ENCODE measurements around the gene KRTAP15-1.

Gene KRTAP15-1

DNA sequence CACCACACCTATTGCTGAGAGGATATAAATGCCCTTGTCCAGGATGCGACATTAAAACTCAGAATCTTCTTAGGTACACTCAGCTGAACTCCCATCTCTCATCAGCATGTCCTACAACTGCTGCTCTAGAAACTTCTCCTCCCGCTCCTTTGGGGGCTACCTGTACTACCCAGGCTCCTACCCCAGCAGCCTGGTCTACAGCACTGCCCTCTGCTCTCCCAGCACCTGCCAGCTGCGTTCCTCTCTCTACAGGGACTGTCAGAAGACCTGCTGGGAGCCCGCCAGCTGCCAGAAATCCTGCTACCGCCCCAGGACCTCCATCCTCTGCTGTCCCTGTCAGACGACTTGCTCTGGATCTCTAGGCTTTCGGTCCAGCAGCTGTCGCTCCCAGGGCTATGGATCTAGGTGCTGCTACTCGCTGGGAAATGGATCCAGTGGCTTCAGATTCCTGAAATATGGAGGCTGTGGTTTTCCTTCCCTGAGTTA lies 9.9 kb upstream of the KRTAP15-1 start, which contains the start of gene KRTAP13-4:
KRTAP13-4 (plus strand) TSS at position 51 of the 486 bp plus-strand sequence; CDS start at position 107, 56 bp downstream.
- TF ChIP-seq CTCF (IDR thresholded peaks at IDR 0.05), result no peak

DNA sequence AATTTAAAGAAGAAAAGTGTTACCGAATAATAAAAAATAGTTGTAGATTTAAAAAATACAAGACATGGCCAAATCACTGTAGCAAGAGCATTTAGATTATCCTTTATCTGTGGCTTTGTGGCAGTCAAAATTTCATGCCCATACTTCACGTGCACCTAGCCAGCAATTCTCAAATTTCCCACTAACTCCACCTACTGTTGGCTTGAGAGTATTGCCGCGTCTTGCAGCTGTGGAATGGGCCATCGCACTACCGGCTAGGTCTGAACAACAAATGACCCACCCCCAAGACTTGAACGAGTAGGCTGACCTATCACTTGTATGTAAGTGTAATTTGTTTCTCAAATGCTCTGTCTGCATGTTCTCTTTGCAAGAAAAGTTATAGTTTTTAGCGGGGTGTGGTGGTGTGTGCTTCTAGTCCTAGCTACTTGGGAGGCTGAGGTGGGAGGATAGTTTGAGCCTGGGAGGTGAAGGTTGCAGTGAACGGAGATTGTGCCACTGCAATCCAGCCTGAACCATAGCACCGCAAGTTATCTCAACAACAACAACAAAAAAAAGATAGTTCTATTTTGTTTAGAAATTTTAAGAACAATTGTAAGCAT lies 5.9 kb upstream of the KRTAP15-1 start:
- TF ChIP-seq CTCF (IDR thresholded peaks at IDR 0.05), result peak; percentile 67

GRCh38 chr21:30437010-30437565 lies 3.0 kb upstream of the KRTAP15-1 start:
- no peak for TF ChIP-seq CTCF (IDR thresholded peaks at IDR 0.05)

DNA sequence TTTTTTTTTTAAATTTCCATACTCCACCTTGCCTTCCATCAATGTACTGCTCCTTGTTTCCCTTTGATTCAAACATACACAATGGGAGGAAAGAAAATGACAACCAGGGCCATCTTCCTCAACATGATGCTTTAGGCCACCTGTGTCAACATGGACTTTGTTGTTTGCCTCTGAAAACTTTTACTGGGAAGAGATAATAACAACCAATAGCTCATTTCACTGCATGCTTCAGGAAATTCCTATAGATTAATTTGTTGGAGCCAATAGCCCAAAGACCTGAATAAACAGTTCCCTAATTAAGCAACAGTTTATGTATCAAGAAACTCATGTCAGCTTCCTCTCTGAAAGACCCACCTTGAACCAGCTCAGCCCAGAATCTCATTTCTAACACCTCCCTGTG lies 3.2 kb downstream of the KRTAP15-1 start:
- TF ChIP-seq CTCF (IDR thresholded peaks at IDR 0.05), result no peak

- TF ChIP-seq CTCF (IDR thresholded peaks at IDR 0.05), result no peak
These were observed 4.1 kb downstream of the KRTAP15-1 start for GRCh38 chr21:30444204-30444603.

DNA sequence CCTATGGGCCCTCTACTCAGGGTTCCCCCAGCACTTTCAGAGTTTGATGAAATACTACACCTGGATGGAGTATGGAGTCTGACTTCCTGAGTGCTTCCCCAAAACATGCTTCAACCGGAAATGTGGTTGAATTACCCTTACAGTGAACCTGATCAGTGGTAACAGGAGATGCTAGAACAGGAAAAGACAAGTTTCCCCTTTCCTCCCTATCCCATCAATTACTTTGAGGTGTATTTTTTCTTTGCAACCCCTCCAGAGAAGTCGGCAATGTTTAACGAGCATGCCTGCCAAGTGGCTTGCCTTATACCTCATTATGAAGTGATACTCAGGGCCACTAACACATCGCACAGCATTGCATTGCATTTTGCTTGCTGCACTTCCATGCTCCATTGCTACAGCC lies 7.0 kb downstream of the KRTAP15-1 start:
- no peak for TF ChIP-seq CTCF (IDR thresholded peaks at IDR 0.05)

DNA sequence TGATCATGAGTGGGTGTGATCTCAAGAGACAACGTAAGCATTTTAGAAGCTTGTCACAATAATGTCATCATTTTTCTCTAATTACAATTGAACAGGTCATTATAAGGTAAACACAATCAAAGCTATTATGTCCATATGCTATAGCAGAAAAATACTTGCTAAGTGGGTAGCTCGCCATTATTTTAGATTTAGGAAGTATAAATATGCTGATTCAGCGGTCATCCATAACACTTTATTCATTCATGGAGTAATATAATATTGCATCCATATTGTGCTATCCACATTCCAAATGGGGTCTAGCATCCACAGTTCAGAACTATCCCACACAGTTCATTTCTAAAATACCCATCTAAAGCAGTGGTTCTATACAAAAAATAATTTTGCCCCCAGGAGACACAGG lies 8.4 kb downstream of the KRTAP15-1 start:
- TF ChIP-seq CTCF (IDR thresholded peaks at IDR 0.05), result no peak

All from LNCAP (cell line).